Chondrocyte (in vitro differentiated cells): ENCODE results near the gene HERC3. TPM values are rescaled to one million over a fixed set of nuclear protein-coding genes. Genes with fewer than 3 reads are reported as not detected.
"Not testable (repeated sequence)": the region's sequence is repeated elsewhere in the genome, so short reads cannot be mapped to it uniquely, and the experiment has no call there.

Experiments
- DNase-seq: peaks from one replicate; pipeline ENCODE4 v3.0.0; 2021; ENCODE audit warnings: mixed read lengths, low spot score
- H3K27ac Mint-ChIP-seq: one replicate; pipeline ENCODE4 v1.8.0; 2021; ENCODE audit warnings: mild to moderate bottlenecking, moderate library complexity, mixed read lengths; ENCODE audit not compliant: unreplicated experiment
- H3K27me3 Mint-ChIP-seq: 2 replicates; pipeline ENCODE4 v1.8.0; 2021; ENCODE audit warnings: low read depth, mixed read lengths
- H3K36me3 Mint-ChIP-seq: 2 replicates; pipeline ENCODE4 v1.8.0; 2021; ENCODE audit warnings: low read depth, mixed read lengths
- H3K4me1 Mint-ChIP-seq: 2 replicates; pipeline ENCODE4 v1.8.0; 2021; ENCODE audit warnings: low read depth, mild to moderate bottlenecking, mixed read lengths
- H3K4me3 Mint-ChIP-seq: one replicate; pipeline ENCODE4 v1.8.0; 2021; ENCODE audit warnings: mild to moderate bottlenecking, moderate library complexity, mixed read lengths; ENCODE audit not compliant: unreplicated experiment
- H3K9me3 Mint-ChIP-seq: 2 replicates; pipeline ENCODE4 v1.8.0; 2021; ENCODE audit warnings: low read depth, mixed read lengths
- CTCF ChIP-seq: fragments of 200-600 bp; sonication (generic); IDR thresholded peaks from 2 replicates; pipeline ENCODE4 v1.5.0; 2021; ENCODE audit warnings: antibody characterized with exemption, mild to moderate bottlenecking, moderate library complexity
- total RNA-seq: library from RNA; stranded (reverse); gene quantifications from 3 replicates; pipeline ENCODE4 v1.2.1, GENCODE V29; 2021

The HERC3 gene
- total RNA-seq, 1 donor from 2014 or later, result 16.7 TPM

GRCh38 chr4:88609387-88609786 is 17.1 kb downstream of the HERC3 start:
- Mint-ChIP-seq H3K9me3 (no peaks in the 10 kb centered on the region), H3K27me3 (no peaks in the 10 kb centered on the region), H3K4me1 (peaks cover 40% of the 10 kb centered on the region), H3K4me3 (no peak overlapping the region), H3K27ac (no peak overlapping the region), H3K36me3 (peaks cover 9% of the 10 kb centered on the region)
- TF ChIP-seq CTCF, result no peak
- DNase-seq, result no peak

DNA sequence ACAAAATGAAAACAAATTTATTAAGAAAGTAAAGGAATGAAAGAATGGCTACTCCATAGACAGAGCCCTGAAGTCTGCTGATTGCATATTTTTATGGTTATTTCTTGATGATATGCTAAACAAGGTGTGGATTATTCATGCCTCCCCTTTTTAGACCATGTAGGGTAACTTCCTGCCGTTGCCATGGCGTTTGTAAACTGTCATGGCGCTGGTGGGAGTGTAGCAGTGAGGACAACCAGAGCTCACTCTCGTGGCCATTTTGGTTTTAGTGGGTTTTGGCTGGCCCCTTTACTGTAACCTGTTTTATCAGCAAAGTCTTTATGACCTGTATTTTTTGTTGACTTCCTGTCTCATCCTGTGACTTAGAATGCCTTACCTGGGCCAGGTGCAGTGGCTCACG is 17.5 kb downstream of the HERC3 start:
- not testable (repeated sequence) for H3K9me3 Mint-ChIP-seq, H3K27me3 Mint-ChIP-seq, H3K4me3 Mint-ChIP-seq, H3K36me3 Mint-ChIP-seq, H3K27ac Mint-ChIP-seq, DNase-seq
- H3K4me1 Mint-ChIP-seq, result peaks cover 40% of the 10 kb centered on the region

DNA sequence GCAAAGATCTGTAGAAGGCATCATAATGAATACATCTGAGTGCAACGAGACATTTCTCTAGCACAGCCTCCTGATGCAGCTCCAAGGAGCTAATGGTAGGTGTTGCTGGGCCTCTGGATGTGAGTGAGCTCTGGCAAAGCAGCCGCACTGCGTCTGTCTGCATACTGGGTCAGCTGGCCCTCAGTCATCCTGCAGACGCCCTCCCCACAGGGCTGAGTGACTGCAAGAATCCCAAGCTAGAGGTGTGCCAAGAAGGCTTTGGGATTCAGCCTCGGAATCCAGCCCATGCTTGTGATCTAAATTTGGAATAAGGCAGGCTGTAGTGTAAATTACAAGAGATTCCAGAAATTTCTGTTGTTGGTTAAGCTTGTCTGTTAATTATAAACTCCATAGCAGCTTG is 18.5 kb downstream of the HERC3 start:
- DNase-seq, result no peak
- Mint-ChIP-seq H3K27ac (peak overlapping the region; percentile 77), H3K9me3 (no peaks in the 10 kb centered on the region), H3K4me3 (no peak overlapping the region), H3K36me3 (peaks cover 7% of the 10 kb centered on the region), H3K4me1 (peaks cover 41% of the 10 kb centered on the region), H3K27me3 (no peaks in the 10 kb centered on the region)
- TF ChIP-seq CTCF, result no peak

DNA sequence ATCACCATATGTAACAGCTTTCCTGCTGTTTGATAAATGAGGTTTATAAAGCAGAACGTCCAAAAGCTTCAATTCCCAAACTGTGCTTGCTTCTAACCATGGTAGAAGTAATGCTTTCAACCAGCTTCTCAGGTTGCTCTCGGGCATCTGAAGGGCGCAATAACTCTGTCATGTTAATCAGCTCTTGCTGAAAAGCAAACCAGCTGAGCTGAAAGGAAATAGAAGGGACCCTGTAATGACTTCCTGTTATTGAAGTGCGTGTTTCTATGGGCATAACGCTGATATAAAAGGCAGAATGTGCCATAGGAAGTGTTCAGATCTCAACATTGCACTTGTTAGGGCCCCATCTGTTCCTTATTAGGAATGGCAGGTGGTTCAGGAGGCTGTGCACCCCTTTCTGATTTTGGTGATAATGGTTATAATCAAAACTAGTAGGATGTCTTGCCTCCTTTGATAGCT is 21.2 kb downstream of the HERC3 start:
- no peaks in the 10 kb centered on the region for H3K9me3 Mint-ChIP-seq

DNA sequence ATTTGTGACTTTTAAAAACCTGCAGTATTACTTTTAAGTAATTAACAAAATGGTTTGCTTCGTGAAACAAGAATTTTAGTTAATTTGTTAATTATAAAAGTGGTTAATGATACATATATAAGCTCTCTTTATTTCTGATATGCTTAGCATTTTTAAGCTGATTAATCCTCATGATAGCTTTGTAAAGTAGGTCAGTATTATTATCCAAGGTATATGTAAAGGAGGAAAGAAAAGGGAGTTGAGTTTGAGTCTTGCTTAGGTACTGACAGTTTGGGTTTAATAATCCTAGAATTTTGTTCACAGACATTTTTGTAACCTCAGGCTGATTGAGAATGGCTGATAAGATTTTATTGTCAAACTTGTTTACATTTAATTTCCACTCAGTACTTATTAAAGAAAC is 21.8 kb downstream of the HERC3 start:
- Mint-ChIP-seq H3K9me3 (no peaks in the 10 kb centered on the region), H3K27me3 (no peaks in the 10 kb centered on the region), H3K36me3 (no peaks in the 10 kb centered on the region), H3K27ac (no peak overlapping the region), H3K4me1 (peaks cover 58% of the 10 kb centered on the region), H3K4me3 (no peak overlapping the region)
- TF ChIP-seq CTCF, result no peak
- DNase-seq, result no peak

More for the DNA sequence above, 21.2 kb downstream of the HERC3 start:
- Mint-ChIP-seq H3K4me3 (no peak overlapping the region), H3K36me3 (no peaks in the 10 kb centered on the region), H3K27ac (peak overlapping the region; percentile 77), H3K27me3 (no peaks in the 10 kb centered on the region), H3K4me1 (peaks cover 55% of the 10 kb centered on the region)
- no peak for TF ChIP-seq CTCF
- no peak for DNase-seq
